ENCODE results near the gene FAM114A2. TPM values are rescaled to one million over a fixed set of nuclear protein-coding genes. Genes with fewer than 3 reads are reported as not detected.

FAM114A2 gene
- total RNA-seq, 6 donors from 2014 or later, result 10.5 to 45.3 (median 17.1) TPM

- no peak overlapping the region for H3K27ac ChIP-seq
- H3K9me3 ChIP-seq, result no peaks in the 10 kb centered on the region
- TF ChIP-seq POLR2A (IDR thresholded peaks at IDR 0.05) (no peak), POLR2AphosphoS5 (IDR thresholded peaks at IDR 0.05) (no peak), CTCF (IDR thresholded peaks at IDR 0.05) (no peak), EP300 (IDR thresholded peaks at IDR 0.05) (no peak)
- no peaks in the 10 kb centered on the region for H3K27me3 ChIP-seq
- no peak overlapping the region for H3K4me3 ChIP-seq
- ATAC-seq (ENCODE audit: low FRiP score in 2 of 2) (no peak), DNase-seq (no peak)
- H3K4me1 ChIP-seq, result no peaks in the 10 kb centered on the region
- WGBS, 2 donors, result 75 to 81% methylated on average over 2 of the region's 2 CpGs
- no peaks in the 10 kb centered on the region for H3K36me3 ChIP-seq
Measured at GRCh38 chr5:153972240-153972639, 66.5 kb downstream of the FAM114A2 start.

- 63 to 81% methylated on average over 3 of the region's 3 CpGs for WGBS, 2 donors
- H3K9me3 ChIP-seq, result no peaks in the 10 kb centered on the region
- H3K4me3 ChIP-seq, result no peak overlapping the region
- no peak overlapping the region for H3K27ac ChIP-seq
- H3K36me3 ChIP-seq, result no peaks in the 10 kb centered on the region
- ATAC-seq (ENCODE audit: low FRiP score in 2 of 2), result no peak
- no peaks in the 10 kb centered on the region for H3K4me1 ChIP-seq
- H3K27me3 ChIP-seq, result no peaks in the 10 kb centered on the region
- no peak for DNase-seq
- TF ChIP-seq POLR2A (IDR thresholded peaks at IDR 0.05) (no peak), EP300 (IDR thresholded peaks at IDR 0.05) (no peak), POLR2AphosphoS5 (IDR thresholded peaks at IDR 0.05) (no peak), CTCF (IDR thresholded peaks at IDR 0.05) (no peak)
Measured at GRCh38 chr5:153970496-153970895, 68.2 kb downstream of the FAM114A2 start.

- H3K4me1 ChIP-seq, result peaks cover 0 to 6% (median 0%) of the 10 kb centered on the region in 4 donors
- no peak for ATAC-seq (ENCODE audit: low FRiP score in 2 of 2)
- H3K9me3 ChIP-seq, result no peaks in the 10 kb centered on the region
- H3K27ac ChIP-seq, result no peak overlapping the region
- 33 to 56% methylated on average over 3 of the region's 3 CpGs for WGBS, 2 donors
- no peaks in the 10 kb centered on the region for H3K27me3 ChIP-seq
- no peak for TF ChIP-seq CTCF (IDR thresholded peaks at IDR 0.05)
- TF ChIP-seq EP300 (IDR thresholded peaks at IDR 0.05), result no peak
- TF ChIP-seq POLR2AphosphoS5 (IDR thresholded peaks at IDR 0.05), result no peak
- no peak for TF ChIP-seq POLR2A (IDR thresholded peaks at IDR 0.05)
- H3K36me3 ChIP-seq, result no peaks in the 10 kb centered on the region
- DNase-seq, result no peak
- H3K4me3 ChIP-seq, result no peak overlapping the region
Measured at GRCh38 chr5:153969563-153969895, 69.2 kb downstream of the FAM114A2 start.

GRCh38 chr5:153968761-153969562, 69.7 kb downstream of the FAM114A2 start:
- no peak overlapping the region for H3K27ac ChIP-seq
- no peaks in the 10 kb centered on the region for H3K36me3 ChIP-seq
- ATAC-seq (ENCODE audit: low FRiP score in 2 of 2) (no peak), DNase-seq (no peak)
- 75 to 92% methylated on average over 9 to 10 of the region's 10 CpGs for WGBS, 2 donors
- TF ChIP-seq POLR2A (IDR thresholded peaks at IDR 0.05) (no peak), POLR2AphosphoS5 (IDR thresholded peaks at IDR 0.05) (no peak), CTCF (IDR thresholded peaks at IDR 0.05) (no peak), EP300 (IDR thresholded peaks at IDR 0.05) (no peak)
- H3K4me1 ChIP-seq, result peaks cover 0 to 6% (median 0%) of the 10 kb centered on the region in 4 donors
- no peak overlapping the region for H3K4me3 ChIP-seq
- H3K27me3 ChIP-seq, result no peaks in the 10 kb centered on the region
- no peaks in the 10 kb centered on the region for H3K9me3 ChIP-seq

Measured in upper lobe of left lung (tissue), 6 donors.